ENCODE results near the gene STS. TPM values are rescaled to one million over a fixed set of nuclear protein-coding genes. Genes with fewer than 3 reads are reported as not detected.
A peak's percentile ranks its signal among the peaks of the same experiment; 100 is the strongest.

Gene STS
- total RNA-seq (under 1 TPM; 0.47 to 0.50 TPM), total RNA-seq (1.0 to 18.6 (median 4.1) reads per million in 172 experiments)
- 1.2 TPM for polyA plus RNA-seq (2013, experiment 1 of 2)
- 1.4 TPM for polyA plus RNA-seq (2013, experiment 2 of 2)

DNA sequence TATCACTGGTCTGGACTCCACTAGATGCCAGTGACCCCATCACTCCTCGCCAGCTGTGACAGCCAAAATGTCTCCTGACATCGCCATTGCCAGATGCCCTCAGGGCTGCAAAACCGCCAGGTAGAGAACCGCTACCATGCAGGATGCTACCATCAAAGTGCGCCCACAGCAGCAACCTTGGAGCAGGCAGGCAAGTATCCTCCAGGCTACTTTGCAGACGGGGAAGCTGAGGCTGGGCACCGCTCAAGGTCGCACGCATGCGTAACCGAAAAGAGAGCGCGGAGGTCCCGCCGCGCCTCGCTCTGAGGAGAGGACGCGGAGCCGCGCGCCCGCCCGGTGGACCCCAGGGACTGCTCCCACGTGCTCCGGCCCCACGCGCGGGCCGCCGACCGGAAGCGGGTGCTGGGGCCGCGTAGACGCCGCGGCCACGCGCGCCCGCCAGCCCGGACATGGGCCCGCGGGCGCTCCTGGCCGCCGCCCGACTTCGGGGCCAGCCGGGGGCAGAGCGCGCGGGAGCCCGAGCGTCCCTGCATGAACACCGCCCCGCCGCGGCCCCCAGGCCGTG, at the start of gene STS:
Gene STS (plus strand): TSS at position 300 of the 565 bp plus-strand sequence. CDS start 105,488 bp downstream, outside the sequence.
- ATAC-seq (ENCODE audit: poor library complexity) (peak; percentile 25), DNase-seq (peak in 12 of 14 experiments; percentile 1 to 59 (median 18))
- H3K36me3 Mint-ChIP-seq (ENCODE audit: low read depth) = peaks cover 5% of the 10 kb centered on the region
- peaks cover 10% of the 10 kb centered on the region for H3K4me1 ChIP-seq (ENCODE audit: insufficient read depth, low read length)
- H3K27me3 Mint-ChIP-seq = no peaks in the 10 kb centered on the region
- no peaks in the 10 kb centered on the region for H3K27me3 ChIP-seq (ENCODE audit: control insufficient read depth in 1 of 2, insufficient read depth in 2 of 2, low read length in 2 of 2)
- H3K9me3 Mint-ChIP-seq = no peaks in the 10 kb centered on the region
- CTCF ChIA-PET = interaction anchor here (1.2 to 2.2 kb wide), 2 partner anchors 10 to 24 kb away, joined by 3 to 5 read pairs; no protein-coding TSS in a partner anchor
- H3K9me3 ChIP-seq (ENCODE audit: control insufficient read depth in 1 of 2, insufficient read depth in 1 of 2, low read length in 2 of 2) = no peaks in the 10 kb centered on the region
- peak within 1 kb of the TSS; percentile 58 to 72 for H3K27ac ChIP-seq (ENCODE audit: low read depth in 1 of 2, low read length in 2 of 2)
- intact Hi-C loops (cut with DNase I, micrococcal nuclease) = loop anchor here in 1 of 2 experiments (10.0 kb wide), 1 partner anchor 777 kb away; the partner anchor contains the start of gene PNPLA4
- peak within 1 kb of the TSS; percentile 93 for H3K4me3 Mint-ChIP-seq
- H3K4me1 Mint-ChIP-seq (ENCODE audit: low read depth) = peaks cover 24% of the 10 kb centered on the region
- TF ChIP-seq, protein P1, sequence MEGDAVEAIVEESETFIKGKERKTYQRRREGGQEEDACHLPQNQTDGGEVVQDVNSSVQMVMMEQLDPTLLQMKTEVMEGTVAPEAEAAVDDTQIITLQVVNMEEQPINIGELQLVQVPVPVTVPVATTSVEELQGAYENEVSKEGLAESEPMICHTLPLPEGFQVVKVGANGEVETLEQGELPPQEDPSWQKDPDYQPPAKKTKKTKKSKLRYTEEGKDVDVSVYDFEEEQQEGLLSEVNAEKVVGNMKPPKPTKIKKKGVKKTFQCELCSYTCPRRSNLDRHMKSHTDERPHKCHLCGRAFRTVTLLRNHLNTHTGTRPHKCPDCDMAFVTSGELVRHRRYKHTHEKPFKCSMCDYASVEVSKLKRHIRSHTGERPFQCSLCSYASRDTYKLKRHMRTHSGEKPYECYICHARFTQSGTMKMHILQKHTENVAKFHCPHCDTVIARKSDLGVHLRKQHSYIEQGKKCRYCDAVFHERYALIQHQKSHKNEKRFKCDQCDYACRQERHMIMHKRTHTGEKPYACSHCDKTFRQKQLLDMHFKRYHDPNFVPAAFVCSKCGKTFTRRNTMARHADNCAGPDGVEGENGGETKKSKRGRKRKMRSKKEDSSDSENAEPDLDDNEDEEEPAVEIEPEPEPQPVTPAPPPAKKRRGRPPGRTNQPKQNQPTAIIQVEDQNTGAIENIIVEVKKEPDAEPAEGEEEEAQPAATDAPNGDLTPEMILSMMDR (IDR thresholded peaks at IDR 0.05) = no peak
- POLR2A ChIA-PET = no interaction called here
- peak within 1 kb of the TSS; percentile 98 for H3K4me3 ChIP-seq (ENCODE audit: low read length)
- peak within 1 kb of the TSS; percentile 93 for H3K27ac Mint-ChIP-seq
- H3K36me3 ChIP-seq (ENCODE audit: insufficient read depth, low read length) = no peaks in the 10 kb centered on the region

DNA sequence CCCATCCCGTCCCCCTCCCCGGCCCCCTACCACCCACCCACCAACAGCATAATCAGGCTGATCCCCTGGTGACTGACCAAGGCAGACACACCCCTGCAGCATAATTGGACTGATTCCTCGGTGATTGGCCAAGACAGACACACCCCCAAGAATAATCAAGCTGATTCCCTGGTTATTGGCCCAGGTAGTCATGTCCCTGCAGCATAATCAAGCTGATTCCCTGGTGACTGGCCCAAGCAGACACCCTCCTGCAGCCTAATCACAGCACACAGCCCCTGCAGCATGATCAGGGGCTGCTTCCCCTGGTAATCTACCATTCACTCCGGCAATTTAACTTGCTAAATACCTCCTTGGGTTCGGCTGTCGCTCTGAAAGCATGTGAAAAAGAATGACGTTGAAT, 47.5 kb upstream of the STS start:
- no peaks in the 10 kb centered on the region for H3K9me3 ChIP-seq (ENCODE audit: control insufficient read depth in 1 of 2, insufficient read depth in 1 of 2, low read length in 2 of 2)
- Mint-ChIP-seq H3K36me3 (ENCODE audit: low read depth) (peaks cover 55% of the 10 kb centered on the region), H3K4me3 (no peak overlapping the region), H3K27me3 (no peaks in the 10 kb centered on the region), H3K9me3 (no peaks in the 10 kb centered on the region), H3K4me1 (ENCODE audit: low read depth) (peaks cover 3% of the 10 kb centered on the region), H3K27ac (no peak overlapping the region)
- H3K27ac ChIP-seq (ENCODE audit: low read depth in 1 of 2, low read length in 2 of 2) = no peak overlapping the region
- no peaks in the 10 kb centered on the region for H3K27me3 ChIP-seq (ENCODE audit: control insufficient read depth in 1 of 2, insufficient read depth in 2 of 2, low read length in 2 of 2)
- DNase-seq (no peak), ATAC-seq (ENCODE audit: poor library complexity) (no peak)
- H3K36me3 ChIP-seq (ENCODE audit: insufficient read depth, low read length) = peaks cover 17% of the 10 kb centered on the region
- TF ChIP-seq, protein P1 (IDR thresholded peaks at IDR 0.05) = no peak
- H3K4me1 ChIP-seq (ENCODE audit: insufficient read depth, low read length) = no peaks in the 10 kb centered on the region
- POLR2A ChIA-PET = no interaction called here
- CTCF ChIA-PET = interaction anchor here (0.6 kb wide), 1 partner anchor 912 kb away, joined by 3 read pairs; no protein-coding TSS in a partner anchor
- intact Hi-C loops (cut with DNase I, micrococcal nuclease) = no loop called here
- H3K4me3 ChIP-seq (ENCODE audit: low read length) = no peak overlapping the region

DNA sequence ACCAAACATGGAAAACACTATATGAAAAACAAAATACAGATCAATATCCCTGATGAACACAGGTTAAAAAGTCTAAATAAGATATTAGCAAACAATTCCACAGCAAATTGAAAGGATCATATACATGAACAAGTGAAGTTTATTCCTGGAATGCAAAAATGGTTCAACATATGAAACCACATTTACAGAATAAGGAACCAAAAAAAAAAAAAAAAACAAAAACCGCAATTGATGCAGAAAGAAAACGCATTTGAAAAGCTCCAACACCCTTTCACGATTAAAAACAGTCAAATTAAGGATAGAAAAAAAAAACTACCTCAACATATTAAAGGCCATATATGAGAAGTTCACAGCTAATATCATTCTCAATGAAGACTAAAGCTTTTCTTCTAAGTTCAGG, 45.4 kb upstream of the STS start:
- CTCF ChIA-PET = interaction anchor here (0.9 kb wide), 1 partner anchor 105 kb away, joined by 3 read pairs; no protein-coding TSS in a partner anchor
- POLR2A ChIA-PET = no interaction called here
- ATAC-seq (ENCODE audit: poor library complexity) = no peak

More for the DNA sequence above, 45.4 kb upstream of the STS start:
- no peaks in the 10 kb centered on the region for H3K27me3 Mint-ChIP-seq
- no peak overlapping the region for H3K4me3 Mint-ChIP-seq
- Histone ChIP-seq H3K4me3 (ENCODE audit: low read length) (no peak overlapping the region), H3K36me3 (ENCODE audit: insufficient read depth, low read length) (peaks cover 24% of the 10 kb centered on the region), H3K9me3 (ENCODE audit: control insufficient read depth in 1 of 2, insufficient read depth in 1 of 2, low read length in 2 of 2) (no peaks in the 10 kb centered on the region), H3K27ac (ENCODE audit: low read depth in 1 of 2, low read length in 2 of 2) (no peak overlapping the region), H3K27me3 (ENCODE audit: control insufficient read depth in 1 of 2, insufficient read depth in 2 of 2, low read length in 2 of 2) (no peaks in the 10 kb centered on the region), H3K4me1 (ENCODE audit: insufficient read depth, low read length) (no peaks in the 10 kb centered on the region)
- TF ChIP-seq, protein P1 (IDR thresholded peaks at IDR 0.05) = no peak
- intact Hi-C loops (cut with DNase I, micrococcal nuclease) = no loop called here
- H3K9me3 Mint-ChIP-seq = no peaks in the 10 kb centered on the region
- no peak for DNase-seq
- H3K27ac Mint-ChIP-seq = no peak overlapping the region
- H3K36me3 Mint-ChIP-seq (ENCODE audit: low read depth) = peaks cover 51% of the 10 kb centered on the region
- peaks cover 3% of the 10 kb centered on the region for H3K4me1 Mint-ChIP-seq (ENCODE audit: low read depth)
